ENCODE measurements around the gene RGMA.
"Not testable (repeated sequence)": the region's sequence is repeated elsewhere in the genome, so short reads cannot be mapped to it uniquely, and the experiment has no call there.

Gene RGMA

GRCh38 chr15:93031557-93032384 lies 57.2 kb downstream of the RGMA start:
- not testable (repeated sequence) for DNase-seq

- no peak for DNase-seq
Measured at GRCh38 chr15:93031103-93031464, 57.9 kb downstream of the RGMA start.

GRCh38 chr15:93030430-93031102 lies 58.4 kb downstream of the RGMA start:
- no peak for DNase-seq

- no peak for DNase-seq
Measured at GRCh38 chr15:93029836-93030429, 59.1 kb downstream of the RGMA start.

GRCh38 chr15:93029214-93029835 lies 59.7 kb downstream of the RGMA start:
- DNase-seq = no peak

- DNase-seq = no peak
Measured at GRCh38 chr15:93028632-93029213, 60.3 kb downstream of the RGMA start.

- no peak for DNase-seq
Measured at GRCh38 chr15:93028111-93028631, 60.8 kb downstream of the RGMA start.

- DNase-seq = no peak
Measured at GRCh38 chr15:93027413-93027812, 61.6 kb downstream of the RGMA start.

- DNase-seq = no peak
Measured at GRCh38 chr15:93026380-93026817, 62.6 kb downstream of the RGMA start.

- DNase-seq = no peak
Measured at GRCh38 chr15:93025625-93025982, 63.4 kb downstream of the RGMA start.

GRCh38 chr15:93024716-93025624 lies 64.0 kb downstream of the RGMA start:
- DNase-seq = no peak

GRCh38 chr15:93024293-93024692 lies 64.7 kb downstream of the RGMA start:
- no peak for DNase-seq

GRCh38 chr15:93020976-93021772 lies 67.8 kb downstream of the RGMA start:
- no peak for DNase-seq

GRCh38 chr15:93019971-93020370 lies 69.0 kb downstream of the RGMA start:
- DNase-seq = no peak

GRCh38 chr15:93019090-93019489 lies 69.9 kb downstream of the RGMA start:
- no peak for DNase-seq

GRCh38 chr15:93018574-93018973 lies 70.4 kb downstream of the RGMA start:
- DNase-seq = no peak

- DNase-seq = no peak
Measured at GRCh38 chr15:93017526-93017925, 71.5 kb downstream of the RGMA start.

GRCh38 chr15:93012786-93013185 lies 76.2 kb downstream of the RGMA start:
- no peak for DNase-seq

- DNase-seq = no peak
Measured at GRCh38 chr15:93007994-93008393, 81.0 kb downstream of the RGMA start.

GRCh38 chr15:93005133-93005532 lies 83.9 kb downstream of the RGMA start:
- no peak for DNase-seq

- DNase-seq = no peak
Measured at GRCh38 chr15:93001881-93002280, 87.1 kb downstream of the RGMA start.

Measured in DMS153 (cell line).